Measurements from ENCODE around the gene CHD9.

GRCh38 chr16:53159781-53160436 lies 105.1 kb downstream of the CHD9 start:
- peak; percentile 70 for TF ChIP-seq CTCF (IDR thresholded peaks at IDR 0.05; ENCODE audit: low read length)
- no peak for TF ChIP-seq EZH2 (optimal IDR thresholded peaks at IDR 0.05; ENCODE audit: low read depth, low read length)

All from MM.1S (cell line).